Ramos (cell line): ENCODE measurements around the gene LRRTM4.
"Not testable (repeated sequence)": the region's sequence is repeated elsewhere in the genome, so short reads cannot be mapped to it uniquely, and the experiment has no call there.

ENCODE experiments used
- in situ Hi-C: fragments of 300-500 bp; cut with MboI; formaldehyde crosslinking; loops from one replicate; pipeline ENCODE4 v1.14.3; 2022; ENCODE audit warnings: low sequenced_read_pairs; ENCODE audit not compliant: unreplicated experiment

LRRTM4 gene

DNA sequence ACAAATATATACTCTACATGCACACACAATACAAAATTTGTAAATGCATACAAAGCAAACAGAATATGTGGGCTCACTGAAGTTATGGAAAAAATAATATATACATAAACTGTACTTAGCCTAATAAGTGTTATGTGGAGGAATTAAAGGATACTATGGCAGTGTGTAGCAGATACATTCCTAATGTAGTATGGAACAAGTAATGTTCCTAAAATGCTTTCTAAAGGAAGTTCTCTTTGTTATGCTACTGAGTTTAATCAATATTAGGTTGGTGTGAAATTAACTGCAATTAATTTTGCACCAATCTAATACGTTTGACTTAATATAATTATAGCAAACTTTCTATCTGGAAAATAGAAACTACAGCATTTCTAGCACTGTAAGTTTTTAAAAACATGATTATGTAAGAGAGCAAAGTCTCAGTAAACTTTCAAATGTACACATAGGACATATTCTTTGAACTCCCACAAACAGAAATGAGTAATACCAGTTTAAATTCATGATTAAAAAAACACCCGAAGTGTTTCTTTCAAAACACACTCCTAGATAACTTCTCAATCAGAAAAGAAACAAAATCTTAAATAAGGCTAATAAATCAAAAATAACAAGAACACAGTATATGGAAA, 331.3 kb downstream of the LRRTM4 start:
- in situ Hi-C loops = no loop called here

DNA sequence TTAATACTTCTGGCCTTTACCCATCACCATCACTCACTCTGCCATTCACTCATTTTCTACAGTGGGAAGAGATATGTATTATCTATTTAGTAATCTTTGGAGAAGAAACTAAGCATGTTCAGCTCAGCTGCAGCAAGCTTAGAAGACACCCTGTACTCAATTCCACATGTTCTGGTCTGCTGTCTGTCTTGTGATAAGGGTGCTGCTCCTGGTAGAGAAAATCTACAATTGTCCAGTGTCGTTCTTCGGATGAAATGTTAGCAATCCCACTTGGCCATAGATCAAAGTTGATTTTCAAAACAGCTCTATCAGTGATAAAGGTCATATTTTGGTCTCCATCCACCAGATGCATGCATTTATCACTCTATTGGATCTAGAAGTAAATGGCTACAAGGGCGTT, 337.1 kb downstream of the LRRTM4 start:
- in situ Hi-C loops = no loop called here

DNA sequence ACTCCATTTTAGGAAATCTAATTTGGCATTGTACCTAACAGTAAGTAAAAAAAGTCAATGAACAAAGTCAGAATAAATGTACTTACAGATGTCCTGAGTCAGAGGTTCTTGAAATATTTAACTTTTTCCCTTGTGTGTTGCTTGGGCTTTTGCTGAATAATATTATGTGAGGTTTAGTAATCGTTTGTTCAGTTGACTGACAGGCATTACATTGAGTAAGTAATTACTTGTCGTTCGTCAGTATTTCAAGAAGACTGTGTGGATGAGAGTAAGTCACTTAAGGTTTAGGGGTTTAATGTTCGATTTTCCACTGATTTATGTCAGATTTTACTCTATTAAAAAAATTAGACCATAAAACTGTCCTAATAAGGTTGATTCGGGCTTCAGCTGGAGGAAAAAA, 342.9 kb downstream of the LRRTM4 start:
- in situ Hi-C loops = no loop called here

GRCh38 chr2:77175266-77175780, 346.9 kb downstream of the LRRTM4 start:
- in situ Hi-C loops = not testable (repeated sequence)

GRCh38 chr2:77169426-77169825, 352.8 kb downstream of the LRRTM4 start:
- in situ Hi-C loops = no loop called here

- in situ Hi-C loops = not testable (repeated sequence)
Measured at GRCh38 chr2:77164021-77164420, 358.2 kb downstream of the LRRTM4 start.

GRCh38 chr2:77161009-77161408, 361.2 kb downstream of the LRRTM4 start:
- in situ Hi-C loops = no loop called here

- in situ Hi-C loops = no loop called here
Measured at GRCh38 chr2:77156599-77156998, 365.6 kb downstream of the LRRTM4 start.

- in situ Hi-C loops = no loop called here
Measured at GRCh38 chr2:77155511-77155910, 366.7 kb downstream of the LRRTM4 start.

GRCh38 chr2:77149565-77149964, 372.6 kb downstream of the LRRTM4 start:
- in situ Hi-C loops = no loop called here

DNA sequence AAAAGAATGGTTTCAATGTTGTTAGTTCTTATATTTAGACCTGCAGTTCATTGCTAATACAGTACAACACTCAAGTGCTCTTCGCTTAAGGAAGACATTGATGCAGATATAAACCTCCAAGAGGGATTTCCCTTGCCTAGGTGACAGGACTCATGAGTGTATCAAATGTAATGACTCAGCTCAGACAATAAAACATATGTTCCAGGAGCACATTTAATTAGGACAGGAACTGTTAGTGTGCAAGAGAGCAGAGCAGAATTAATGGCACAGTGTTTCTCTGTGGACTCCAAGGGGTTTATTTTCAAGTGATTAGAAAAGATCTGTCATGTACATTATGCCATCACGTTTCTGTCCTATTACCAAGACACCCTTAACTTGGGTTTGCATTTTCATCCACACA, 375.0 kb downstream of the LRRTM4 start:
- in situ Hi-C loops = no loop called here

DNA sequence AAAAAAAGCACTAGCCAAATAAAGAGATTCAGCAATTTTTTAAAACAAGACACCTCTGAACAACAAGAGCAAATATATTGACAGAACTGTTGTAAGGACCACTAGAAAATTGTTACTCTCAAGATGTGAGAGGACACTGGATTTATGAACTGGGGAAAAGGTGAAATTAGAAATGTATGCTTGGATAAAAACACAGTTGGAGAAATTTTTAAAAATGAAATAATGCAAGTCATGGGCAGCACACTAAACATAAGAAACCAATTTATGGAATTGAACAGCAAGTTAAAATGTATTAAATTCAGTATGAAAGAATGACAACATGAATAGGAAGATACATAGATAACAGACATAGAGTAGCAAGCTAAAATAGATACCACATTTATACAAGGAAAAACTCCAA, 377.4 kb downstream of the LRRTM4 start:
- in situ Hi-C loops = no loop called here

DNA sequence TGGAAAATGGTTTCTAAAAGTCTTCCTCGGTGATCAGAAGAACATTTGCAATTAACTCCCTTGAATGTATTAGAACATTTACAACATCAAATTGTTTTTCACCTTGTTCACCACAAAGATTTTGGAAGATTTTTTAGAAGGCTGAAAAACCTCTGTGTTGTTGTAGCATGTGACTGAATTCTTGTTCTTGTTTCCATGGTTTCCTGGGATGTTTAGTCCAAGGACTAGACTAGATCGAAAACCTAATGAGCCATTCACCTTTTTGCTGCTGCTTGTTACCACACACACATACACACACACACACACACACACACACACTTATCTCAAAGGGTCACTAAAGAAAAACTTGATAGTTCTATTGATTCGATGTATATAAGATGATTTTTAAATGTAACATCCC, 380.0 kb downstream of the LRRTM4 start:
- in situ Hi-C loops = no loop called here

DNA sequence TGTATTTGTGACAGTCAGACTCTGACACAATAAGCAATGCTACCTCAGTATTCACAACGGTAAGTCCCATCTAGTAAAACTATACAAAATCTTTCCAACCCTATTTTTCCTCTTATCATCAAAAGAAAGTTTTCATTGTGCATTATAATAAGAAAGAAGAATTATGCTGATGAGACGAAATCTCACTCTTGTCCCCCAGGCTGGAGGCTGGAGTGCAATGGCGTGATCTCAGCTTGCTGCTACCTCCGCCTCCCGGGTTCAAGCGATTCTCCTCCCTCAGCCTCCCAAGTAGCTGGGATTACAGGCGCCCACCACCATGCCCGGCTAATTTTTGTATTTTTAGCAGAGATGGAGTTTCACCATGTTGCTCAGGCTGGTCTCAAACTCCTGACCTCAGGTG, 393.7 kb downstream of the LRRTM4 start:
- in situ Hi-C loops = not testable (repeated sequence)

DNA sequence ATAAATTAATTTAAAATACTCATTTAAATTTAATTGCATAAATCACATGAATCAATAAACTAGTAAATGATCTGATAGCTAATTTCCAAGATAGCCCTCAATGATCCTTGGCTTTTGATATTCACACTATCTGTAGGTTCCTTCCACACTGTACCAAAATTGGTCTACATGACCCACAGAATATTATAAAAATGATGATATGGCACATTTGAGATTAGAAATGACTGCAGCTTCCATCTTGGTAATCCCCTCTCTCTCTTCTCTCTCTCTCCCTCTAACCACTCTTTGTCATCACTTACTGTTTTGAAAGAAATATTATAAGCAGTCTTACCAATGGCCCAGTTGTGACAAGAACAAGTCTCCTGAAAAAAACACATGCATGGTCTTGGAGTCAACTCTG, 394.8 kb downstream of the LRRTM4 start:
- in situ Hi-C loops = no loop called here

DNA sequence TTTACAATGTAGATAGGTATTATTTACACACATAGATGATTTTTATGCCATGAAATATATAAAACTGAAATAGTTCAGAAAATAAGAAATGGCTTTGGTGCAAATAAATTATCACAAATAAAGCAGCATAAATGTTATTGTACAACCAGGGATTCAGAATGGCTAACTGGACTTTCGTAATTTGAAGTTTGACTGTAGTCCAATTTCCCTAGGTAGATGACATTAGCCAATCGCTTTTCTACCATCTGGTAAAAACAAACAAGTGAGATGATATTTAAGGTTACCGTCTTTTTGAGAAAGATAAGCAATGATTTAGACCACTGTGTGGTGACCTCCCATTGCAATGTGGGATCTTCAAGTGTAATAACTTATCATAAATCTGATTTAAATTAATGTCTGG, 400.7 kb downstream of the LRRTM4 start:
- in situ Hi-C loops = no loop called here

GRCh38 chr2:77119333-77119732, 402.8 kb downstream of the LRRTM4 start:
- in situ Hi-C loops = no loop called here

- in situ Hi-C loops = no loop called here
Measured at GRCh38 chr2:77108915-77109314, 413.3 kb downstream of the LRRTM4 start.

GRCh38 chr2:77105008-77105407, 417.2 kb downstream of the LRRTM4 start:
- in situ Hi-C loops = no loop called here

- in situ Hi-C loops = no loop called here
Measured at GRCh38 chr2:77104554-77104953, 417.6 kb downstream of the LRRTM4 start.

DNA sequence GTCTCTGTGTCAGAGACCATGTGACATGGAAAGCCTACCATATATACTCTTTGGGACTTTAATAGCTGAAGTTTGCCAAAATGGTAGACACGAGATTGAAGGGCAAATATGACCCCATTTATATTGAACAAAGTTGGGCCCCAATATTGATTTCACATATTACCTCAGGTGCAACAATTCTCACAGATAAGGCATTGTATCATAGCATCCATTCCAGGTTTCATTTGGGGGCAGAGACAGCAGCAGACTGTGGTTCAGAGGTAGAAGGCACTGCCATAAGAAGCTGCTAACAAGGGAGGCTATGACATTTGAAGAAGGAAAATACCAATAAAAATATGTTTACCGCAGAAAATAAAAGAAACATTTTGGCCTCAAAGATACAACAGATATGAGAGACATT, 419.2 kb downstream of the LRRTM4 start:
- in situ Hi-C loops = no loop called here

- in situ Hi-C loops = no loop called here
Measured at GRCh38 chr2:77101796-77102452, 420.3 kb downstream of the LRRTM4 start.
